Stimulated activated naive CD4-positive, alpha-beta T cell (primary cell): ENCODE data around the gene BLM.
A peak's percentile ranks its signal among the peaks of the same experiment; 100 is the strongest.

ENCODE experiments used
- DNase-seq, 6 experiments: peaks; one replicate each; lab custom pipeline; 2025; lab: John Stamatoyannopoulos, UW

Gene BLM

GRCh38 chr15:90790057-90790456, 72.9 kb downstream of the BLM start:
- DNase-seq = no peak

- DNase-seq = no peak
These were observed 73.4 kb downstream of the BLM start for GRCh38 chr15:90790561-90790960.

GRCh38 chr15:90794538-90794937, 77.4 kb downstream of the BLM start:
- DNase-seq = no peak

- no peak for DNase-seq
These were observed 82.6 kb downstream of the BLM start for GRCh38 chr15:90799639-90800170.

GRCh38 chr15:90801803-90802202, 84.7 kb downstream of the BLM start:
- DNase-seq = no peak

GRCh38 chr15:90807074-90807785, 90.1 kb downstream of the BLM start:
- no peak for DNase-seq

- DNase-seq = no peak
These were observed 90.6 kb downstream of the BLM start for GRCh38 chr15:90807786-90808086.

GRCh38 chr15:90808517-90809235, 91.5 kb downstream of the BLM start:
- no peak for DNase-seq

- no peak for DNase-seq
These were observed 92.4 kb downstream of the BLM start for GRCh38 chr15:90809536-90809935.

- no peak for DNase-seq
These were observed 93.2 kb downstream of the BLM start for GRCh38 chr15:90810354-90810753.

GRCh38 chr15:90812171-90812957, 95.2 kb downstream of the BLM start:
- DNase-seq = no peak

- DNase-seq = no peak
These were observed 95.8 kb downstream of the BLM start for GRCh38 chr15:90812958-90813265.

- no peak for DNase-seq
These were observed 96.6 kb downstream of the BLM start for GRCh38 chr15:90813796-90814190.

- DNase-seq = no peak
These were observed 97.2 kb downstream of the BLM start for GRCh38 chr15:90814191-90814821.

- no peak for DNase-seq
These were observed 99.4 kb downstream of the BLM start for GRCh38 chr15:90816401-90817116.

- DNase-seq = no peak
These were observed 100.2 kb downstream of the BLM start for GRCh38 chr15:90817117-90818057.

- DNase-seq = peak in 2 of 6 experiments; percentile 5 to 14
These were observed 101.4 kb downstream of the BLM start for GRCh38 chr15:90818251-90819210.

GRCh38 chr15:90819390-90819789, 102.2 kb downstream of the BLM start:
- no peak for DNase-seq

- DNase-seq = no peak
These were observed 102.7 kb downstream of the BLM start for GRCh38 chr15:90819850-90820249.

- DNase-seq = no peak
These were observed 103.3 kb downstream of the BLM start for GRCh38 chr15:90820481-90820880.
